Colonic mucosa (tissue), 4 donors: ENCODE results near the gene IPP. TPM values are rescaled to one million over a fixed set of nuclear protein-coding genes. Genes with fewer than 3 reads are reported as not detected.

Experiments
- DNase-seq: peaks from one replicate; pipeline ENCODE4 v3.0.0-alpha.2; 2020
- H3K27ac ChIP-seq: fragments of 200-600 bp; one replicate; pipeline ENCODE4 v1.8.0; 2021
- H3K27me3 ChIP-seq: fragments of 200-600 bp; one replicate; pipeline ENCODE4 v1.8.0; 2021
- H3K36me3 ChIP-seq: fragments of 200-600 bp; one replicate; pipeline ENCODE4 v1.8.0; 2021
- H3K4me1 ChIP-seq: fragments of 200-600 bp; one replicate; pipeline ENCODE4 v1.8.0; 2021; ENCODE audit warnings: mild to moderate bottlenecking
- H3K4me3 ChIP-seq: fragments of 200-600 bp; one replicate; pipeline ENCODE4 v1.8.0; 2021
- H3K9ac ChIP-seq, 2 donors: one replicate each; pipeline ENCODE4 v1.7.0; 2013; ENCODE audit warnings: control low read depth in 2 of 2, low read depth in 2 of 2, low read length in 2 of 2
- H3K9me3 ChIP-seq: fragments of 200-600 bp; one replicate; pipeline ENCODE4 v1.8.0; 2021
- CTCF ChIP-seq: fragments of 200-600 bp; IDR thresholded peaks from one replicate; pipeline ENCODE4 v1.8.0; 2022; ENCODE audit warnings: antibody characterized with exemption, mild to moderate bottlenecking
- intact Hi-C: fragments of 100-400 bp; cut with DNase I; formaldehyde crosslinking; loops from one replicate; pipeline ENCODE4 v1.14.1; 2022
- total RNA-seq, 2 donors: library from RNA; stranded (reverse); fragmentation: NEBNext Ultra II Directional in 1 of 2; extraction: Animal tissue kit (Norgen Biotek cat#: 25700) in 1 of 2; gene quantifications; one replicate each; pipeline ENCODE4 v1.2.1, GENCODE V29; 2021
- donor health status: healthy.
- donor health status: DM: no; HTN: no; CAD: no.
- donor health status: DM: no; HTN: no; CAD: no.

The IPP gene
- total RNA-seq, 2 donors from 2014 or later: 17.7 to 19.2 TPM

- H3K27me3 ChIP-seq: no peaks in the 10 kb centered on the region
These were observed 64.5 kb downstream of the IPP start for GRCh38 chr1:45686015-45686287.

GRCh38 chr1:45685308-45686014, 65.0 kb downstream of the IPP start:
- Histone ChIP-seq H3K4me1 (peaks cover 19% of the 10 kb centered on the region), H3K27ac (peak overlapping the region; percentile 99), H3K9ac (peak overlapping the region; percentile 93 to 100), H3K27me3 (no peaks in the 10 kb centered on the region), H3K9me3 (no peaks in the 10 kb centered on the region), H3K4me3 (peak overlapping the region; percentile 91), H3K36me3 (no peaks in the 10 kb centered on the region)
- peak; percentile 49 for DNase-seq
- intact Hi-C loops: no loop called here
- no peak for TF ChIP-seq CTCF

More at GRCh38 chr1:45686015-45686287, 64.5 kb downstream of the IPP start:
- Histone ChIP-seq H3K9ac (peak overlapping the region; percentile 93 to 100), H3K4me3 (peak overlapping the region; percentile 91), H3K9me3 (no peaks in the 10 kb centered on the region), H3K4me1 (peaks cover 17% of the 10 kb centered on the region), H3K27ac (peak overlapping the region; percentile 99), H3K36me3 (no peaks in the 10 kb centered on the region)
- TF ChIP-seq CTCF: no peak
- peak; percentile 82 for DNase-seq
- intact Hi-C loops: no loop called here

GRCh38 chr1:45684402-45684801, 66.1 kb downstream of the IPP start:
- peaks cover 19% of the 10 kb centered on the region for H3K4me1 ChIP-seq
- DNase-seq: no peak

GRCh38 chr1:45682942-45683341, 67.5 kb downstream of the IPP start:
- H3K27ac ChIP-seq: no peak overlapping the region
- H3K9me3 ChIP-seq: no peaks in the 10 kb centered on the region
- intact Hi-C loops: no loop called here
- no peak for TF ChIP-seq CTCF
- H3K4me3 ChIP-seq: no peak overlapping the region
- H3K9ac ChIP-seq: peak overlapping the region in 1 of 2 donors; percentile 26
- DNase-seq: no peak
- H3K4me1 ChIP-seq: peaks cover 20% of the 10 kb centered on the region
- no peaks in the 10 kb centered on the region for H3K36me3 ChIP-seq
- no peaks in the 10 kb centered on the region for H3K27me3 ChIP-seq

More at GRCh38 chr1:45684402-45684801, 66.1 kb downstream of the IPP start:
- intact Hi-C loops: no loop called here
- no peak for TF ChIP-seq CTCF
- Histone ChIP-seq H3K27ac (no peak overlapping the region), H3K36me3 (no peaks in the 10 kb centered on the region), H3K9ac (peak overlapping the region in 1 of 2 donors; percentile 28), H3K9me3 (no peaks in the 10 kb centered on the region), H3K27me3 (no peaks in the 10 kb centered on the region), H3K4me3 (peak overlapping the region; percentile 91)

- no peak overlapping the region for H3K27ac ChIP-seq
- H3K27me3 ChIP-seq: no peaks in the 10 kb centered on the region
- no peak overlapping the region for H3K4me3 ChIP-seq
- DNase-seq: no peak
- intact Hi-C loops: no loop called here
- H3K9ac ChIP-seq: no peak overlapping the region
- no peaks in the 10 kb centered on the region for H3K36me3 ChIP-seq
- no peaks in the 10 kb centered on the region for H3K9me3 ChIP-seq
- no peak for TF ChIP-seq CTCF
- peaks cover 20% of the 10 kb centered on the region for H3K4me1 ChIP-seq
These were observed 71.3 kb downstream of the IPP start for GRCh38 chr1:45679123-45679522.
